Choroid plexus epithelial cell (primary cell): ENCODE measurements around the gene NOX4.
A peak's percentile ranks its signal among the peaks of the same experiment; 100 is the strongest.

ENCODE experiments used
- DNase-seq: peaks from one replicate; pipeline ENCODE4 v3.0.0-alpha.2; 2010; ENCODE audit warnings: low read depth
- H3K4me3 ChIP-seq: 2 replicates; pipeline ENCODE4 v1.5.1; 2011; ENCODE audit warnings: low read depth, mild to moderate bottlenecking, control low read depth, low read length, moderate library complexity
- CTCF ChIP-seq: conservative IDR thresholded peaks from 2 replicates; pipeline ENCODE4 v1.5.1; 2011; ENCODE audit warnings: low read depth, mild to moderate bottlenecking, control low read depth, inconsistent platforms, low read length, moderate library complexity

The NOX4 gene

DNA sequence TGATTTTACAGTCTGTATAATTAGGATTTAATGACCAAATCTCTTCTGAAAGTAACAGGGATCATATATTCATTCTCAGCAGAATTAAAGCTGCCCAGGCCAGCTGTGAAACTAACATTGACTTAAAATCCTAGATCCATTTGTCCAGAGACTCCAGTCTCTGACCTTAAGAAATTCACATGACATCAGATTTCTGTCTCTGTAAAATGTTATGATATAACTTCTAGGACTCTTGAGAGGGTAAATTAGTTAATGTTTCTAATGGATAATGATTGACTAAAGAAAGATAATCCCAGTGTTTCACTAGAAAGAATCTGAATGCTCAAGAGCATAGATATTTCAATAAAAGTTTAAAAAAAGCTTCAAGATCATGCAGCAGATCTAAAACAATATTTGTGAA is 6.3 kb downstream of the NOX4 start:
- no peak for TF ChIP-seq CTCF
- no peak overlapping the region for H3K4me3 ChIP-seq
- DNase-seq, result no peak

- TF ChIP-seq CTCF, result no peak
- DNase-seq, result no peak
- H3K4me3 ChIP-seq, result no peak overlapping the region
These were observed 14.0 kb downstream of the NOX4 start for GRCh38 chr11:89477175-89477574.

GRCh38 chr11:89463266-89463780 is 27.9 kb downstream of the NOX4 start:
- H3K4me3 ChIP-seq, result no peak overlapping the region
- DNase-seq, result peak; percentile 26
- TF ChIP-seq CTCF, result no peak

DNA sequence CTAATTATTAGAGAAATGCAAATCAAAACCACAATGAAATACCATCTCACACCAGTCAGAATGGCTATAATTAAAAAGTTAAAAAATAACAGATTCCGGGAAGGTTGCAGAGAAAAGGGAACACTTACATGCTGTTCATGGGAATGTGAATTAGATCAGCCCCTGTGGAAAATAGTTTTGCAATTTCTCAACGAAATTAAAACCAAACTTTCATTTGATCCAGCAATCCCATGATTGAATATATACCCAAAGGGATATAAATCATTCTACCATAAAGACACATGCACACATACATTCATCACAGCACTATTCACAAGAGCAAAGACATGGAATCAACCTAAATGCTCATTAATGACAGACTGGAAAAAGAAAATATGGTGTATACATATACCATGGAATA is 32.5 kb downstream of the NOX4 start:
- no peak for DNase-seq
- H3K4me3 ChIP-seq, result no peak overlapping the region
- TF ChIP-seq CTCF, result no peak

DNA sequence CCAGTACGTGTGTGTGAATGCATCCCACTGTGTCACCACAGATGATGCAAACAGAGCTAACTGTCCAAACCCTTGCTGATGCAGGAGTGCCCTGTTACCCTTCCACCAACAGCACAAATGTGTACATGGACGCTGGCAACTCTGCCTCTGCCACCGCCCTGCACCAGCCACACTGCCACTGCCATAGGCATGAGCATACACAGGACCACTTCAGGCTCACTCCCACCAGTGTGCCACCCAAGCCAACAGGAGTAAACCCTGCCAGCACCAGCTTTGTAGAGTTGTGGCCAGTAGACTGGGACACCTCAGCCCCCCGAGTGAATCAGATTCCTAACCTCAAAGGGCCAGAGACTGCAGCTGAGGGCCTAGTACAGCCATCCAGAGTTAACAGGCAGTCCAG is 34.0 kb downstream of the NOX4 start:
- no peak for DNase-seq

DNA sequence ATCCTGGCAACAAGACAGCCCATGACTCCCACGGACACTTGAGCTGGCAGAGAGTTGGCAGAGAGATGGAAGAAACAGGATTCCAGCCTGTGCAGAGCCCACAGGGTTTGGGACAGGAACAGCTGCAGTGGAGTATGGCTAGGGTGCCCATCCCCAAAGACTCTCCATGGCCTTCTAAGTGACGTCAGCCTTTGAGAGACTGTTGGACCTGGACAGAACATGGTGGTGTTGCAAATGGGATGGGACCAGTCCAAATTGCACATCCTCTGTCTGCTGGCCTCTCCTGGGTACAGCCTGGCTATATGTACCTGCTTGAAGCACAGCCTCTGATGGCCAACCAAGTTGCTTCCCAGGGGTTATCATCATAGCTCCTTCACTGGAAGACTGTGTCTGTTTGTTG is 34.5 kb downstream of the NOX4 start:
- no peak for TF ChIP-seq CTCF
- DNase-seq, result no peak
- no peak overlapping the region for H3K4me3 ChIP-seq

More for the DNA sequence above, 34.0 kb downstream of the NOX4 start:
- no peak overlapping the region for H3K4me3 ChIP-seq
- TF ChIP-seq CTCF, result no peak

GRCh38 chr11:89452780-89453179 is 38.4 kb downstream of the NOX4 start:
- H3K4me3 ChIP-seq, result no peak overlapping the region
- no peak for DNase-seq
- TF ChIP-seq CTCF, result no peak
